Amygdala (tissue), 56 donors: Measurements from ENCODE around the gene ANKRD2.

ENCODE experiments used
- DNase-seq, 56 donors: peaks; one replicate each; lab custom pipeline; 2025; lab: John Stamatoyannopoulos, UW

ANKRD2 gene

DNA sequence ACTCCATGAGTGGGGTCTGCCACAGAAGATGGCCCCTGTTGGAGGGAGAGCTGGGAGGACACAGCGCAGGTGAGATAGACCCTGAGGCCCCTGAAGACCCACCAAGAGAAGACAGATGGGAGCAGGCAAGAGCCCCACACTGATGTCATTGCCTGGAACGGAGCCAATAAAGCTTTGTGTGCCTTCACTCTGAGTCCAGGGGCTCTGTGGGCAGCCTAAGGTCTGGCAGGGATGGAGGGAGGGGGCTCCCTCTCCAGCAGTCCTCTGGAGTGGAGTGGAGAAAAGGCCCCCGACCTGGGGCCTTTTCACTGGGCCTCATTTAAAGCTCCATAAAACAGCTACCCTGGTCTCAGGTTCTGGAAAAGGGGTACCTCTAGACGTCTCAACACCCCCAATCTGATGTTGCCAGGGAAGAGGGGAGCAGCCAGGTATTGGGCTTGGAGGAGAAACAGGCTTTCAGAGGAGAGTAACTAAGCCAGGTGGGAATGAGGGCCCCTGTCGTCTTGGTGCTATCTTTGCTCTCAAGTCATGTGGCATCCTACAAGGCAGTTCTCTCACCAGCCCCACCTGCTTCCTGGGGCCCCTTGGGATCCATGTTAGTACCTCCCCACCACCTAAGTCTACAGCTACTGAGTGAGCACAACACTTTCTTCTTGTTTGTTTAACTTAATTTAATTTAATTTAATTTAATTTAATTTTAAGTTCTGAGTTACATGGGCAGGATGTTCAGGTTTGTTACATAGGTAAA lies 18.3 kb downstream of the ANKRD2 start:
- peak in 1 of 56 donors; percentile 17 for DNase-seq

DNA sequence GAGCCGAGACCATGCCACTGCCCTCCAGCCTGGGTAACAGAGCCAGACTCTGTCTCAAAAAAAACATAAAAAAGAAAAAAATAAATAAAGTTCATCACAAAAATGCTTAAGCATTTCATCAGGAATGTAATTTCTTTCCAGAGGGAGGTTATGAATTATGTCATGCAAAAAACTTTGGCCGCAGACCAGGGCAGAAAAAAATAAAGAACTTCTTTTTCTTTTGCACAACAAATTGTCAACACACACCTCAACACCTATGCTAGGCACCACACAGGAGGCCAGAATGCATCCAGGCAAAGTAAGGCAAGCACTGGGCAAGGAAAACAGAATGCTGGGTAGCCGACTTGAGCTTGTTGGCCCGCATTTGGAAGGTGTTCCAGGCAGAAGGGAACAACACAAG lies 20.8 kb downstream of the ANKRD2 start:
- DNase-seq = no peak

DNA sequence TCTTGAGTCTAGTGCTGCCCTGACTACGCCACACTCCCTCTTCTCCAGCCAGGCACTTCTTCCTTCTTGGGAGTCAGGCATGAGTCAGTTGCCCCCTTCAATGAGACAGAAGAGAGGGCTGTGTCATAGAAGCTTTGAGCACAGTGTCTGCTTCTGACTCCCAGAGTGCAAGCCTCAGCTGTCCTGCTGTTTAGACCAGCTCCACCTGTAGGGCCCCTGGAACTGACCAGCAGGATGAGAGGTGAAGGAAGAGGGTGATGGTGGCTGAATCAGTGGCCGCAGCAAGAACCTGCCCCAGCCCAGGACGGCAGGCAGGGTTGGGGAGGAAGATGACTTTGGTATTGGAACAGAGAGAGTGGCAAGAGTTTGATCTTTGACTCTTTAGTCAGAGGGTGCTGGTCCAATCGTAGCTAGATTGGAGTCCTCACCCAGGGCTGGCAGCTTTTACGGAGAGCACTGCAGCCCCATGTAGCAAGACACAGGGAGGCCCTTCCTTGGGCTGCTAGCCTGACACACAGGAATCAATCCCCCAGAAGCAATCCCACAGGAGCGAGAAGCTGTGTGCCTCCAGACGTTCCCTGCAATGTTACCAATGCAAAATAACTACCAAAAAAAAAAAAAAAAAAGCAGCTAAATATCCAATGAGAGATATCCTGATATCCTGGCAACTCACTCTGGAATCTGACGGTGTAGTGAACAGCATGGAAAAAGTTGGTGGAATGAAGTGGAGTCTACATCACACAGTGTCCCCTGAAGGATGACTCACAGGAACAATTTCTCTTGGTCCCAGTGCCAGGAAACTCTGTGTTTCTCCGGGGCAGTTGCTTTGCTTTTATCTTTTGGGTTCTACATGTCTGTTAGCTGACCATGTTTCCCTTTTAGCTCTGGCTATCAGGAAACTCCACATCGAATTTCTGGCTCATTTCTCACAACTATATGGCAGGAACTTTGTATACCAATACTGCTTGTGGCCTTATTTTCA lies 23.8 kb downstream of the ANKRD2 start:
- no peak for DNase-seq

DNA sequence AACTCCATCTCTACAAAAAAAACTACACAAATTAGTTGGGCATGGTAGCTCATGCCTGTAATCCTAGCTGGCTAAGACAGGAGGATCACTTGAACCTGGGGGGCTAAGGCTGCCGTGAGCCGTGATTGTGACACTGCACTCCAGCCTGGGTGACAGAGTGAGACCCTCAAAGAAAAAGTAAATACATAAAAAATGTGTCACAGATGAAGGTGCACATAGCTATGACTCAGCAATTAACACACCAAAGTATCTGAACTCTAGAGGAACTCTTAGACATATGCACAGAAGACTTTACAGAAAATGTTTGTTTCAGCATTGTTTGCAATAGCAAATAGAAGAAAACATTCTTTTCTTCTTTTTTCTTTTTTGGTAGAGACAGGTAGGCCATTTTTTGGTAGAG lies 25.2 kb downstream of the ANKRD2 start:
- DNase-seq = no peak

DNA sequence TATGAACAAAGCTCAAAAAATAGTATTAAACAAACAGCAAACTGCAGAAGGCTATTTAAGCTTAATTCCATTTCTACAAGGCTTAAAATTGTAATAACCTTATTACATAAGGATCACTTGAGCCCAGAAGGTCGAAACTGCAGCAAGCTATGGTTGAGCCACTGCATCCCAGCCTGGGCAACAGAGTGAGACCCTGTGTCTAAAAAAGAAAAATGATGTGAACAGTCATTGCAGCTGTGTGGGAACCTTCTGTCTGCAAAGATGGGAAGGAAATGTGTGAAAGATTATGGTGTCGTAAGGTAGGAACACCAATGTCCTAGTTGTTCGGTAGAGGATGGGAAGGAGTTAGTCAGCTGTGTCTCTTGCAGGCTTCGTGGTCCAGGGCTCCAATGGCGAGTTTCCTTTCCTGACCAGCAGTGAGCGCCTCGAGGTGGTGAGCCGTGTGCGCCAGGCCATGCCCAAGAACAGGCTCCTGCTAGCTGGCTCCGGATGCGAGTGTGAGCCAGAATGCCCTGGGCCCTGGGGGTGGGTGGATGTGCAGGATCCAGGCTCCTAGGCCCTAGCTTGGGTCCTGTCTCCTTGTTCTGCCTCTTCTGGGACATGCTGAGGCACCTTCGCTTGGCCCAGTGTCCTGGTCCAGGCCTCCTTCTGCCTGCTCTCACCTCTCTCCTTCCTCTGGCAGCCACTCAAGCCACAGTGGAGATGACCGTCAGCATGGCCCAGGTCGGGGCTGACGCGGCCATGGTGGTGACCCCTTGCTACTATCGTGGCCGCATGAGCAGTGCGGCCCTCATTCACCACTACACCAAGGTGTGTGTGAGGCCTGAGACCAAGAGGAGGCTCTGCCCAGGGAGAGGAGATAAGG lies 26.1 kb downstream of the ANKRD2 start:
- DNase-seq = no peak

DNA sequence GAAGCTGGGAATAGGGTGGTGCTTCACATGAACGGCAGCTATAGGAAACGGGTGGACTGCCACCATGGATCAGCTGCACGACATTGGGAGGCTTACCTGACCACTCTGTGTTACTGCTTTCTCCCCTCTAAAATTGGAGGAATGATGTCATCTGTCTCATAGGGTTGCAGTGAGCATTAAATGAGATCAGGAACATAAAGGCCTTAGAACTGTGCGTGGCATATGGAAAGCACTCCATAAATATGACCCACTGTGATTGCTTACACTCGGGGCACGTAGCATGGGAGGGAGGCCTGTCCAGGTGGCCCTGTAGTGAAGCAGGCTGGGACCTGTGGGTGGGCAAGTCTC lies 26.7 kb downstream of the ANKRD2 start:
- no peak for DNase-seq

DNA sequence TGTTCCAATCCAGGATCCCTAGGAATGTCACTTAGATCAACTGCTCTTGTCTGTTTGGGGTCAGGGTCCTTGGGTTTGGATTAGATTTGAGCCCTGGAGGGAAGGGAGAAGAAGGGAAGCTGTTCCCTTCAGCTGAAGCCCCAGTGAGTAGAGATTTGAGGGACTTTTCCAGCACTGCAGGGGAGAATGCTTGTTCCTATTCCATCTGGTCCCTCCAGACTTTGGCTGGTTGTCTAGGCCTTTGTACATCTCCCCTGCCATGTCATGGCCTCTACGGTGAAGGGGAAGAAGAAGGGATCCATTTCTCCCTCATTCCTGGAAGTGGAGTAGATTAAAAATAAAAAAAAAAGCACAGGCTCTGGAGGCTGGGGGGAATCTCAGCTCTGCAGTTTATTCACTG lies 28.0 kb downstream of the ANKRD2 start:
- DNase-seq = no peak

DNA sequence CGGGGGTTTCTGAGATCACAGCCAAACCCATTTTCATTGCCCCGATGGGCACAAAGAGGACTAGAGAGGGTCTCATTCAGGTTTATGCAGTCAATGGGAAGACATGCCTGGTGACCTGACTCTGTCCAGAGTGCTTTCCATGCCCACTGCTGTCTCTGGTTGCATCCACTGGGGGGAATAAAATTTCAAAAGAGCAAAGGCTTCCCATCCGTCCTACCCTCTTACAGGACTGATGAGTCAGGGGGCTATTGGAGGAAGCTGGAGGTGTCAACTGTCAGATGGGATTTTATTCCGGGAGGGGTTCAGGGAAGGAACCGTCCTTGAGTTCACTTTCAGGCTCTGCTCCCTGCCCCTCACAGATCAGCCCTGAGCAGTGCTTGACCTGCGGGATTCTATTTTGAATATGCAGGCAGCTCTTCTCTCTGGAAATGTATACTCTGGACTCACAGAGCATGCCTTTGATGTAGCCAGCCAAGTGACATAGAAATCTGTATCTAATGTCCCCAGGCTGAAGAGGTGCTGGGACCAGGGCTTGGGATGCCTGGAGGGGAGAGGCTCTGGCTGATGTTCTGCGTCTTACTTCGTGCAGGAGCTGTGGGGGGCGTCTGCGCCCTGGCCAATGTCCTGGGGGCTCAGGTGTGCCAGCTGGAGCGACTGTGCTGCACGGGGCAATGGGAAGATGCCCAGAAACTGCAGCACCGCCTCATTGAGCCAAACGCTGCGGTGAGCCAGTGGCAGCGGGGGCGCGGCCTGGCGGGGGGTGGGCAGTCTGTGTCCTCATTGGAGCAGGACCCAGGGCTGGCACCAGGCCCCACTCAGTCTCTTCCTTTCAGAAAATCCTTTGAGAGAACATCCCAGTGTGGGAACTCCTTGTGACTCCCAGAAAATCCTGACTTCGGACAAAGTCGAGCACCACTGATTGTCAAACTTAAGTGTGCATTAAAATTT lies 29.0 kb downstream of the ANKRD2 start:
- DNase-seq = peak in 26 of 56 donors; percentile 6 to 70 (median 26)

DNA sequence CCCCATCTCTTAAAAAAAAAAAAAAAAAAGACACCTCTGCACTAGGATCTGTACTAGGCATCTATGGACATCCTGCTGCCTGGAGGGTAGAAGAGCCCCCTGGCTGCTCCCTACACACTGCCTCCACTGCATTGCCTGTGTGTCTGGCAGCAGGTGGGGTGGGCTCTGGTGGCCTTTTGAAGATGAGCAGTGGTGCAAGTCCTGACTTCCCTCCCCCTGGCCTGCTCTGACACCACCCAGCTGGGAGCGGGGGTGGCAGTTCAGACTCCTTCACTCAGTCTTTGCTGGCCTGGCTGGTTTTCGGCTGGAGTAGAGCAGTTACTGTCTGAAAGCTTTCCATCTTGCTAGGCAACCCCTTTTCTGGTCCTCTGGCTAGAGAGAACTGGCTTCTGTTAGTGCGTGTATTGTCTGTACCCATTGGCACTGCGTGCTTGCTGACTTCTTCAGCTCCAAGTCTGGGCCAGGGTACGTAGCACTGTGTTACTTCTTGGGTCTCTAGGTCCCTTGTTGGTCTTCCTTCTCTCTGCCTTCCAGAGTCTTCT lies 34.6 kb downstream of the ANKRD2 start:
- peak in 19 of 56 donors; percentile 2 to 72 (median 19) for DNase-seq

DNA sequence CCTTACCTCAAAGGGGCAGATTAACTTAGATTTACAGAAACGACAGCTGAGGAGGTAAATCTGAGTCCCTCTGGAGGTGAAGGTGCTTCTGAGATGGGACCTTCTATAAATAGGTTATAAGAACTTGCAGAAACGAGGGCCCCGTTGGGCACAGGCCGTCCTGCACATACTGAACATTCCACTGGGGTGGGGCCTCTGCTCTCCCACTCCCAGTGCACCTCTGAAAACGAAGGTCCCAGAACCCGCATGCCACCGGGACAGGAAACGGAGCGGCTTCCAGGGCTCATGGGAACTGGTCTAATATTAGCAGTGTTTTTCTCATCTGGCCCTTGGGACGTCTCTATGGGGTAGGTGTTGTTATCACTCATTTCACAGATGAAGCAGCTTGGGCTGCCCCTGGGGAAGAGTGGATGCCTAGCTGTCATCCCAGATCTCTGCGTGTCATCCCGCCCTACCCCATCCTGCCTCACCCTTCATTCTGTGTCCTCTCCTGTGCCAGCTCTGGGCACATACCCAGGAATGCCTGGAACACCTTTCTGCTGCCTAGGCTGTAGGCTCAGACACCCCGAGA lies 36.5 kb downstream of the ANKRD2 start:
- DNase-seq = no peak

DNA sequence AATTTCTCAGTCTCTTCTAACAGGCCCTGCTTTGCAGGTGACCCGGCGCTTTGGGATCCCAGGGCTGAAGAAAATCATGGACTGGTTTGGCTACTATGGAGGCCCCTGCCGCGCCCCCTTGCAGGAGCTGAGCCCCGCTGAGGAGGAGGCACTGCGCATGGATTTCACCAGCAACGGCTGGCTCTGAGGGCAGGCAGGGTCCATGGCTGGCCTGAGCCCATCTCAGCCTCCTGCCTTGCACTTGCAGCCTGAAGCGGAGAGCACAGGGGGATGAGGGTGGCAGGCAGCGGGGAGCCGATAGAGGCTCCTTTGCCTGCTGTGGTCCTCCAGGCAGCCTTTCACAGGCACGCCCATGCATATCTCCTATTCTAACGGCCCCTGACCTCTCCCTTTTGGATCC lies 38.9 kb downstream of the ANKRD2 start:
- DNase-seq = no peak

DNA sequence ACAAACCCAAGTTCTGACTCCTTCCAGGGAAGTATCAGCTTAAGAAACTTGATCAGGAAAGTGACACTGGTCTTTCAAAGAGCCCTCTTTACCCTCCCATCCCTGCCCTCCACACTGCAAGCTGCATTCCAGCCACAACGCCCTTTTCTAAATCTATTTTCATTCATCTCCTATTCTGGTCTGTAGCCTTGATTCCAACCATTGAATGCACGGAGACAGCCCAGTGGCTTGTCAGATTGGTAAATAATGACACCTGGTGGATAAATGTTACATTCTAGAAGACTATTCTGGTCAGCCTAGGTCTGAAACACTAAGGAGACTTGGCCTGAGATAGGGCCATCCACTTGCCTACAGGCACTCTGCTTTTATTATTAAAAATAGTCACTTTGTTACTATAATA lies 39.8 kb downstream of the ANKRD2 start:
- DNase-seq = no peak

DNA sequence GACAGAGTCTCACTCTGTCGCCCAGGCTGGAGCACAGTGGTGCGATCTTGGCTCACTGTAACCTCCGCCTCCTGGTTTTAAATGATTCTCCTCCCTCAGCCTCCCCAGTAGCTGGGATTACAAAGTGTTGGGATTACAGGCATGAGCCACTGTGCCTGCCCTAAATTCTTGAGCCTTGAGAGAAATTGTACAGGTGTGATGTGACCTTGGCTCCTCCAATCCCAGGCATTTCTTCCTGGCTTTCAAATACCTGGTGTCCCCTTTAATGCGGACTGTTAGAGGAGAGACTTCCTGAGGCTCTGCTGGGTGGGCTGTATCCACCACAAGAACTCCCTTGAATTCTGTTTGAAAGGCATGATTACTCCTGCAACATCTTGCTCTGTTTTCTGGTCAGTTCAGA lies 45.7 kb downstream of the ANKRD2 start:
- DNase-seq = no peak

DNA sequence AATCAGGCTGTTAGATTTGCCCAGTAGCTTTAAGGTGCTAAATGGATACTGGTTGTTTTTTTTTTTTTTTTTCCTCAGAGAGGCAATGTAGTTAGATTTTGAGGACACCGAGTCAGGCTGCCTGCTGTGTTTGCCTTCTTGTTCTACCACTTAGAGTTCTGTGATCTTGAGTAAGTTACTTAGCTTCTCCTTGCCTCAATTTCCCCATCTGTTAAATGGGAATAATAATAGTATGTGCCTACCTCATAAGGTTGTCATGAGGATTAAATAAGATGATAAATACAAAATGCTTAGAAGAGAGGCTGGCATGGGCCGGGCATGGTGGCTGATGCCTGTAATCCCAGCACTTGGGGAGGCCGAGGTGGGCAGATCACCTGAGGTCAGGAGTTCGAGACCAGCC lies 46.2 kb downstream of the ANKRD2 start:
- DNase-seq = no peak

DNA sequence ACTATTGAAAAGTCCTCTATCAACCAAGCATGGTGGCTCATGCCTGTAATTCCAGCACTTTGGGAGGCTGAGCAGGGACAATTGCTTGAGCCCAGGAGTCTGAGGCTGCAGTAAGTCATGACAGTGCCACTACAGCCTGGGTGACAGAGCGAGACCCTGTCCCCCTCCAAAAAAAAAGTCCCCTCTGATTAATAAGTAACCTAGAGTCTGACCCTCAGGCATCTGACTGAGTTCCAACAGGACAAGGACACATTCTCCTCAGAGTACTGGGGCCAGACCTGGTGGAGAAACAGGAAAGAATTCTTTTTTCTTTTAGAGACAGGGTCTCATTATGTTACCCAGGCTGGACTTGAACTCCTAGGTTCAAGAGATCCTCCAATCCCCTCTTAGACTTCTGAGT lies 50.7 kb downstream of the ANKRD2 start:
- DNase-seq = no peak

DNA sequence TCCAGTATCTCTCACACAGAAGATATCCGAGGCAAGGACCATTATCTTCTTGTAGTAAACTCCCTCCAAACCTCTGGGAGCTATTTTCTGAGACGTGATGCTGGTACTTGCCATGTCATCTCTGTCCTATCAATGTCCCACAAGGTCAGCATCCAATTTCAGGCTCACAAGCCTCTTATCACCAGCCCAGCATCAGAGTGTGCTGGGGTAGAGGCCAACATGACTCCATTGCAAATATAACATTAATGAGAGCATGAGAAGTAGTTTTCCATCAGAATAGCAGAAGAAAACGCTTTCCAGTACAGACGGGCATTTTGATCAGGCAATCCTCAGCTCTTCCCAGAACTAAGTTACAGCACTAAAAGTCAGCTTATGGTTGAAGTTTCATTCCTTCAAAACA lies 55.2 kb downstream of the ANKRD2 start:
- no peak for DNase-seq

DNA sequence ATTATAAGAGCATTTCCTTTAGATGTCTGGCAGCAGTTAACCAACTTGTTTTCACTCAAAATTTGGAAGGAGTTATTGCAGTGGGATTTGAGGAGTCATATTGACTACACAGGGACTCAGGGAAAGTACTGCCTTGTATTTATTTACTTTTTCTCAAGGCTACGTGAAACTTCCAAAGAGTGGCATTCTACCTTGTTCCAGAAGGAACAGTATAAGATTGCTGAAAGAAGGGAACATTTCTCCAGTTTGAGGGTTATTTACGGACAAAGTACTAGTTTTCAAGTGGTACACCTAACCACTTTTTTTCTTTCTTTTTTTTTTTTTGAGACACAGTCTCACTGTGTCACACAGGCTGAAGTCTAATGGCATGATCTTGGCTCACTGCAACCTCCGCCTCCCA lies 55.6 kb downstream of the ANKRD2 start:
- DNase-seq = no peak

DNA sequence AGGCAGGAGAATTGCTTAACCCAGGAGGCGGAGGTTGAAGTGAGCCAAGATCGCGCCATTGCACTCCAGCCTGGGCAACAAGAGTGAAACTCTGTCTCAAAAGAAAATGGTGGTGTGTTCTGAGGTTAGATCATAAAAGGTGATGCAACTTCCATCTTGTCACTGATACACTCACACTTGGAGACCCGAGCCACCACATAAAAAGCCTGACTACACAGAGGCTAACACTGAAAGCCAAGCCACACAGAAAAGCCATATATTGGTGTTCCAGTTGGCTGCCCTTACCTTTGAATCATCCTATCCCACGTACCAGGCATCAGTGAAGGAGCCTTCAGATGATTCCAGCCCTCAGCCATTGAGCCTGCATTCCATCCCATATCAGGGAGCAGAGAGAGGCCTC lies 56.7 kb downstream of the ANKRD2 start:
- no peak for DNase-seq

DNA sequence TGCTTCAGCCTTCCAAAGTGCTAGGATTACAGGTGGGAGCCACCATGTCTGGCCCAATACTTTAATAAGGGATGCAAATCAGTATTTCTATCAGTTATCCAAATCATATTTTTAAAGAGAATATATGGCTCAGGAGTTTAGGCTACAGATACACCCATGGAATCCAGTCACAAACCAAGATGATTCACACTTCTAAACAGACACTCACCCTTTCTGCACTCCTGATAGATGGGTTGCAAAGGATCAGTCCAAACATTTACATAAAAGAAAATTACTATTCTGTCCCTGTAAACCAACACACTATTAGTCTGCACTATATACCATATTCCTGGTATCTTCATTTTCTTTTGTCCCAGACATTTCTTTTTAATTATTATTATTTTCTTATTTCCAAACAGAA lies 58.5 kb downstream of the ANKRD2 start:
- DNase-seq = no peak
